Measurements from ENCODE around the gene ABCC6. TPM values are rescaled to one million over a fixed set of nuclear protein-coding genes. Genes with fewer than 3 reads are reported as not detected.
"Not testable (repeated sequence)": the region's sequence is repeated elsewhere in the genome, so short reads cannot be mapped to it uniquely, and the experiment has no call there.

The ABCC6 gene
- total and polyA plus RNA-seq, 2 of the 13 experiments (the other 11 are each of a cell fraction or from before 2014, with no cell fraction given): 82.4 to 105 TPM

DNA sequence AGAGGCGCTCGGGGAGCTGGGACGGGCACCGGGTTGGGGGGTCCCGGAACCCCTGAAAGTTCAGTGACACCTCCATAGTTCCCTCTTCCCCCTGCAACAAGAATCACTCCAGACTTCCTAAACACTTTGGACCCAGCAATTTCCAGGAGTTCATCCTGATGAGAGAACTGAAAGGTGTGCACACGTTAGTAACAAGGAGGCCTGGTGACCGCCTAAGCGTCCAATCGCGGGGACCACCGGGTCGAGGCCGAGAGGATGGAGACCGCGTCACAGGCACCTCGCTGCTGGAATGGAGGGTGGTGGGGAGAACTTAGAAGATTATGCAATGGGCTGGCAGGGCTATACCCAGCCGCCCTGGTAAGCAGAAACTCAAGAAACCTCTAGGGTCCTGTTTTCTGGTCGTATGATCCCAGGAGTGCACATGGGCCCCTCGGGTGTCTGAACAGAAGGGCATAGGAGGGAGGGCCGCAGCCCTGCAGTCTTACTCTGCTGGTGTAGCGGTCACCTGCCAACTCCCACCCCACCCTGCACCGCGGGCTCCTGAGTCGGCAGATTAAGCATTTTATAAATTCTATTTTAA is 458 bp upstream of the ABCC6 start:
- ATAC-seq: peak; percentile 74
- 5% methylated on average over 19 of the region's 24 CpGs for WGBS (ENCODE audit: low lambda C conversion rate)
- peak overlapping the region; percentile 60 for H3K4me2 ChIP-seq (ENCODE audit: low read depth, low read length)
- H3K4me3 ChIP-seq (replicated peaks in 1 of 3; ENCODE audit: insufficient read depth in 1 of 3, low read depth in 2 of 3, low read length in 3 of 3): peak overlapping the region in 2 of 3 experiments; percentile 50 to 61; a peak in 4 of 6 replicates
- FAIRE-seq; H3K36me3 ChIP-seq (replicated peaks in 1 of 2; ENCODE audit: control insufficient read depth in 1 of 2, insufficient read depth in 2 of 2, low read length in 2 of 2); H3K4me1 ChIP-seq (ENCODE audit: insufficient read depth, low read length); intact Hi-C loops (cut with micrococcal nuclease; ENCODE audit: unreplicated experiment); H2AFZ ChIP-seq (ENCODE audit: low read length); in situ Hi-C loops (cut with HindIII; ENCODE audit: extremely low pct_ligation_motif_present, low pct_unique_long_range_greater_than_20kb); DNase-seq (ENCODE audit: low spot score); CTCF ChIA-PET (ENCODE audit: low intra/inter-chr PET ratio, low total read pairs); H3K9me3 ChIP-seq (ENCODE audit: low read length); POLR2A ChIA-PET; H3K79me2 ChIP-seq (ENCODE audit: insufficient read depth, low read length); H3K27me3 ChIP-seq (ENCODE audit: control insufficient read depth in 1 of 2, insufficient read depth in 2 of 2, low read length in 2 of 2); H4K20me1 ChIP-seq (ENCODE audit: insufficient read depth, low read length); TF ChIP-seq ZBTB40, CREB1 (CRISPR knock-in tag; IDR thresholded peaks at IDR 0.05): not testable (repeated sequence)
- H3K9ac ChIP-seq (ENCODE audit: insufficient read depth, low read depth, low read length): peak overlapping the region; percentile 54; the same call in 1 of the 2 replicates
- H3K27ac ChIP-seq (ENCODE audit: extremely low read length, insufficient read depth, low read length): peak overlapping the region; percentile 74
- BruUV-seq (replicated peaks): TSS peak; percentile 98
- TF ChIP-seq FOXA3 (CRISPR knock-in tag; IDR thresholded peaks at IDR 0.05): 0 out of 2 replicates have a peak, but pooled peaks have one; percentile 3
- peak; percentile 42 for TF ChIP-seq SALL1 (CRISPR knock-in tag; IDR thresholded peaks at IDR 0.05)
- peak; percentile 49 for TF ChIP-seq ZFY (CRISPR knock-in tag; IDR thresholded peaks at IDR 0.05)
- 0 out of 2 replicates have a peak, but pooled peaks have one; percentile 16 for TF ChIP-seq RXRB (CRISPR knock-in tag; IDR thresholded peaks at IDR 0.05; ENCODE audit: borderline replicate concordance)
- TF ChIP-seq FOXK2 (IDR thresholded peaks at IDR 0.05): peak; percentile 15; the same call in 1 of the 2 replicates
- TF ChIP-seq RXRA (CRISPR knock-in tag; IDR thresholded peaks at IDR 0.05): 0 out of 2 replicates have a peak, but pooled peaks have one; percentile 38
- 0 out of 2 replicates have a peak, but pooled peaks have one; percentile 11 for TF ChIP-seq ZNF639 (CRISPR knock-in tag; conservative IDR thresholded peaks at IDR 0.05)
- TF ChIP-seq ZBTB40 (IDR thresholded peaks at IDR 0.05): 0 out of 2 replicates have a peak, but pooled peaks have one; percentile 9
- TF ChIP-seq TFDP1 (CRISPR knock-in tag; IDR thresholded peaks at IDR 0.05; ENCODE audit: borderline replicate concordance): 0 out of 2 replicates have a peak, but pooled peaks have one; percentile 2
- 0 out of 2 replicates have a peak, but pooled peaks have one; percentile 60 for TF ChIP-seq ZBTB7B (CRISPR knock-in tag; IDR thresholded peaks at IDR 0.05)
- TF ChIP-seq CREB1 (IDR thresholded peaks at IDR 0.05): 0 out of 2 replicates have a peak, but pooled peaks have one; percentile 5

Measured in HepG2 (cell line).